ENCODE data around the gene LIPG.

LIPG gene

DNA sequence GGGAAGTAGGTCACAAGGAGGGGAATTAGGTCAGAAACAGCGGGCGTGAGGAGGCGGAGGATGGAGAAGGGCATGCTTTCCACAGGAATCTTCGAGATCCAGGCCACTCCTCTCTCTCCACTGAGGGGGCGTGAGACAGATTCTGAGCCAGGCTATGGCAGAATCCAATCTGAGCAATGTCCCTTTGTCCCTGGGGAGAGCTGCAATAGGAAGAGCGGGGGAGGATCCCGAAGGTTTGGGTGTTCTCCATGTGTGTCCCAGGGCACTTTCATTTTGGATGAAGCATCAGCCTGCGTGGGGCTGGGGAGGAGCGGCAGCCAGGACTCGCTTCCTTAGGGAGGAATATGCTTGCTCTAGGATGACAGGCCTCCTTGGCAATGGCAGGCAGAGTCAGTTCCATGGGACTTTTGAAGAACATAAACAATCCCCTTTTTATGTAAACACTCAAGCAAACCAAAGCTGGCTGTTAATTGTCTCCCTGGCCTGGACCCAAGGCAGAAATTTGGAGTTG is 84.0 kb downstream of the LIPG start:
- no peak overlapping the region for H3K4me3 ChIP-seq (ENCODE audit: low read length)
- no peak for DNase-seq (ENCODE audit: low read depth)
- TF ChIP-seq, protein P1, sequence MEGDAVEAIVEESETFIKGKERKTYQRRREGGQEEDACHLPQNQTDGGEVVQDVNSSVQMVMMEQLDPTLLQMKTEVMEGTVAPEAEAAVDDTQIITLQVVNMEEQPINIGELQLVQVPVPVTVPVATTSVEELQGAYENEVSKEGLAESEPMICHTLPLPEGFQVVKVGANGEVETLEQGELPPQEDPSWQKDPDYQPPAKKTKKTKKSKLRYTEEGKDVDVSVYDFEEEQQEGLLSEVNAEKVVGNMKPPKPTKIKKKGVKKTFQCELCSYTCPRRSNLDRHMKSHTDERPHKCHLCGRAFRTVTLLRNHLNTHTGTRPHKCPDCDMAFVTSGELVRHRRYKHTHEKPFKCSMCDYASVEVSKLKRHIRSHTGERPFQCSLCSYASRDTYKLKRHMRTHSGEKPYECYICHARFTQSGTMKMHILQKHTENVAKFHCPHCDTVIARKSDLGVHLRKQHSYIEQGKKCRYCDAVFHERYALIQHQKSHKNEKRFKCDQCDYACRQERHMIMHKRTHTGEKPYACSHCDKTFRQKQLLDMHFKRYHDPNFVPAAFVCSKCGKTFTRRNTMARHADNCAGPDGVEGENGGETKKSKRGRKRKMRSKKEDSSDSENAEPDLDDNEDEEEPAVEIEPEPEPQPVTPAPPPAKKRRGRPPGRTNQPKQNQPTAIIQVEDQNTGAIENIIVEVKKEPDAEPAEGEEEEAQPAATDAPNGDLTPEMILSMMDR (conservative IDR thresholded peaks at IDR 0.05; ENCODE audit: low read depth, low read length), result no peak

DNA sequence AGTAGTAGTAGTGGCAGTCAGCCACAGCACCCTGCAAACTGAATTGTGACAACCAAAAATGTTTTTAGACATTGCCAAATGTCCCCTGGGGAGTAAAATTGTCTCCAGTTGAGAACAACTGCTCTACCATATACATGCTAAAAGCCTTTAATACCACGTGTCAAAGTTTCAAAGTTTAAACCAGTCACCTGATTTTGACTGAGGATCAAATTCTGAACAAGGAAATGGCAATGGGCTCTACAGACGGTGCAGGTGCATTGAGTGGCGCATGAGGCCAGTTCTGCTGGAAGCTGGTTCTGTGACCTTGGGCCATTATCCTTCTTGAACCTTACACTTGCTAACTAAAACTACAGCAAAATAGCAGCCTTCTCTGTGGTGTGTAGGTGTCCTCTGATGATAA is 85.0 kb downstream of the LIPG start:
- TF ChIP-seq, protein P1 (conservative IDR thresholded peaks at IDR 0.05; ENCODE audit: low read depth, low read length), result no peak
- DNase-seq (ENCODE audit: low read depth), result no peak
- no peak overlapping the region for H3K4me3 ChIP-seq (ENCODE audit: low read length)

DNA sequence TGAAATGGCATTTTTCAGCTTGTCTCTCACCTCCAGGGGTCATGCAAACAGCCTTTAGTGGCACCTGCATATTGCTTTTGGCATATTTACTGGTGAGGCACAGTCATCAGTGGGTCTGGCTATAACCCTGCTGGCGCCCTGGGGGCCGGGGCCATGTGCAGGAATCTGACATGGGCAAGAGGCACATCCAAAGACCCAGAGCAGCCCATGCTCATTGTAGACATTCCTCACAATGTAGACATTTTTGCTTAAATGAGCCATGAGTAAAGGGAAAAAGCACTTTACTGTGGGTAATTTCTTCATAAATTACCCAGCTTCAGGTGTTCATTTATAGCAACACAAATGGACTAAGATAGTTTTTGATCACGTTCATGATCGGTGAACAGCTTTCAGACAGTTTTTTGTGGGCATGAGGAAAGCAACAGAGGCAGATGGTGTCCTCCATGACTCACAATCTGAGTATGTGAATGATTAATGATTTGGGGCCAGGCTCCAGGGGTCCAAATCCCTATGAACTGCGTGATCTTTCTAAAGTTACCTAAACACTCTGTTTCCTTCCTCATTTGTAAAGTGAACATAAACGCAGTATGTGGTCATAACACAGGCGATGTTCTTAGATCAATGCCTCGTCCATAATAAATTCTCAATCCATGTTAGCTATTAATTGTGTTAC is 85.8 kb downstream of the LIPG start:
- TF ChIP-seq, protein P1 (conservative IDR thresholded peaks at IDR 0.05; ENCODE audit: low read depth, low read length), result no peak
- no peak overlapping the region for H3K4me3 ChIP-seq (ENCODE audit: low read length)
- no peak for DNase-seq (ENCODE audit: low read depth)

DNA sequence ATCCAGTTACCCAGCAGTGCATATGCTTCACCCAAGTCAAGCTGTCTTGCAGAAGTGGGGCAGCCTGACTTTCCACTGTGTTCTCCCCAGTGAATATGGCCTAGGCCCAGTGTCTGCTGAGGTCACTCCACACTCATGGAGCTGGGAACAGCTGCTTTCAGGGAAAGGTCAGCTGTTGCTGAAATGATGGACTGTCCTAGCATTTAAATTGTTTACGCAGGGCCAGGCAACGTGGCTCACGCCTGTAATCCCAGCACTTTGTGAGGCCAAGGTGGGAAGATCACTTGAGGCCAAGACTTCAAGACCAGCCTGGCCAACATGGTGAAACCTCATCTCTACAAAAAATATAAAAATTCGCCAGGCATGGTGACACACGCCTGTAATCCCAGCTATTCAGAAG is 86.5 kb downstream of the LIPG start:
- TF ChIP-seq, protein P1 (conservative IDR thresholded peaks at IDR 0.05; ENCODE audit: low read depth, low read length), result no peak
- H3K4me3 ChIP-seq (ENCODE audit: low read length), result no peak overlapping the region
- no peak for DNase-seq (ENCODE audit: low read depth)

Measured in retinal pigment epithelial cell (primary cell).